A204.1 (cell line): ENCODE measurements around the gene TMEM14B.
A peak's percentile ranks its signal among the peaks of the same experiment; 100 is the strongest.
"Not testable (repeated sequence)": the region's sequence is repeated elsewhere in the genome, so short reads cannot be mapped to it uniquely, and the experiment has no call there.

Experiments
- FAIRE-seq: peaks from 2 replicates; lab custom pipeline; 2012; peaks lifted over from hg19 to GRCh38; lab: Jason Lieb, UNC

The TMEM14B gene

GRCh38 chr6:10747251-10747972 is at the start of gene TMEM14B:
Gene TMEM14B, plus strand, starts transcription at chr6:10747805. Its CDS starts 1,441 bp downstream, at chr6:10749246.
- peak; percentile 52 for FAIRE-seq

DNA sequence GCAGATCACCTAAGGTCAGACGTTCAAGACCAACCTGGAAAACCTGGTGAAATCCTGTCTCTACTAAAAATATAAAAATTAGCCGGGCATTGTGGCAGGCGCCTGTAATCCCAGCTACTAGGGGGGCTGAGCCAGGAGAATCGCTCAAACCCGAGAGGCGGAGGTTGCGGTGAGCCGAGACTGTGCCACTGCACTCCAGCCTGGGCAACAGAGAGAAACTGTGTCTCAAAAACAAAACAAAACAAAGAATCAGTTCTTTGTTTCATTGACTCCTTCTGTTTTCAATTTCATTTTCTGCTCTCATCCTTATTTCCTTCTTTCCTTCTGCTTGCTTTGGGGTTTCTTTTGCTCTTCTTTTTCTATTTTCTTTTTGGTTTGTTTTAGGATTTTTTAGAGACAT is 33.6 kb upstream of the TMEM14B start:
- FAIRE-seq: no peak

GRCh38 chr6:10719296-10719963 is 28.2 kb upstream of the TMEM14B start:
- no peak for FAIRE-seq

DNA sequence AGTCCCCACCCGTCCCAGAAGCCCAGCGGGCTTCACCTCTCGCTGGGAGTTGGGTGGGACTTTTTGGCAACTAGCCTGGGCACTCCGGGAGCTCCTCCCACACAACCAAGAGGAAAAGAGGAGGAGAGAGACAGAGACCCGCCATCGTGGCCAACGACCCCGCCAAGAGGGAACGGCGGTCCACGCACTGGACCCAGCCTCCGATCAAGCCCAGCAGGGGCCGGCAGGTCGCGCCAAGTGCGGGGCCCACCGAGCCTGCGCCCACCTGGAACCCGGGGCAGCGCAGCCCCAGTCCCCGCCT is 27.7 kb upstream of the TMEM14B start:
- no peak for FAIRE-seq

DNA sequence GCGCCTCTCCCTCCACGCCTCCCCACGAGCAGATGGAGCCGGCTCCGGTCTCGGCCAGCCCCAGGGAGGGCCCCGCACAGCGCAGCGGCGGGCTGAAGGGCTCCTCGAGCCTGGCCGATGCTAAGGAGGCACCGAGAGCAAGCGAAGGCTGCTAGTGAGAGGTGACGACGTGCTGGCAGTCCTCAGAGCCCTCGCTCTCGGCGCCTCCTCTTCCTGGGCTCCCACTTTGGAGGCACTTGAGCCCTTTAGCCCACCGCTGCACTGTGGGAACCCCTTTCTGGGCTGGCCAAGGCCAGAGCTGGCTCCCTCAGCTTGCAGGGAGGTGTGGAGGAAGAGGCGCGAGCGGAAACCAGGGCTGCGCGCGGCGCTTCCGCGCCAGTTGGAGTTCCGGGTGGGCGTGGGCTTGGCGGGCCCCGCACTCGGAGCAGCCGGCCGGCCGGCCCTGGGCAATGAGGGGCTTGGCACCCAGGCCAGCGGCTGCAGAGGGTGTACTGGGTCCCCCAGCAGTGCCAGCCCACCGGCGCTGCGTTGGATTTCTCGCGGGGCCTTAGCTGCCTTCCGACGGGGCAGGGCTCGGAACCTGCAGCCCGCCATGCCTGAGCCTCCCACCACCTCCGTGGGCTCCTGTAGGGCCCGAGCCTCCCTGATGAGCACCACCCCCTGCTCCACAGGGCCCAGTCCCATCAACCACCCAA is 27.2 kb upstream of the TMEM14B start:
- FAIRE-seq: no peak

- not testable (repeated sequence) for FAIRE-seq
Measured at GRCh38 chr6:10720960-10721849, 26.4 kb upstream of the TMEM14B start.

DNA sequence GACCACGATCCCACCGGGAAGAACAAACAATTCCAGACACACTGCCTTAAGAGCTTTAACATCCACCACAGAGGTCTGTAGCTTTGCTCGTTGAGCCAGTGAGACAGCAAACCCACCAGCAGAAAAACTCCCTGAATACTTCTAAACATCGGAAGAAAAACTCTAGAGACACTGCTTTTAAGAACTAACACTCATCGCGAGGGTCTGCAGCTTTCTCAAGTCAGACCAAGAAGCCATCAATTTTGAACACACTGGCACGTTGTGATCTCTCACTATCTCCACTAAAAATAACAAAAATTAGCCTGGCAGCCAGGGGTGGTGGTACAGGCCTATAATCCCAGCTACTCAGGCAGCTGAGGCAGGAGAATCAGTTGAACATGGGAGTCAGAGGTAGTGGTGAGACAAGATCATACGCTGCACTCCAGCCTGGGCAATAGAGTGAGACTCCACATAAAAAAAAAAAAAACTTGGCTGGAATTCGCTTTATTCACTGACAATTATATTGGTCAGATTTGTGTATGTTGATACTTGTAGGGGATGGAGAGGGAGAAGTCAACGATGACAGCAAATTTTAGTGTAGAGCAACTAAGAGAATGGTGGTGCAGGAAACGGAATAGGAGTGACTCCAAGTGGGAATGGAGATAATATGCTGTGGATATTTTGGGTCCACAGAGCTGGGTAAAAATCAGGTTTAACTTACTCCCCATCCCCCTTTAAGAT is 25.6 kb upstream of the TMEM14B start:
- no peak for FAIRE-seq

DNA sequence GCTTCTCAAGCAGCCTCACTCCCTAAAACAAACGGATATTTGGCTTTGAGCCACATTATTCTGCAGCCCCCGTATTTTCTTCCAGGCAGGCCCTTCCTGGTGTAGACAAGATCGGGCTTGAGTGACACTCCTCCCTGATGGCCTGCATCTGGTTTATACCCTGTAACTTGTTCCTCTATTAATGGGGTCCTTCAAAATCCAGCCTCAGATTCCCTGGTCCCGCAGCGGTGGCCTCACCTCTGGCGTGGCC is 25.1 kb upstream of the TMEM14B start:
- FAIRE-seq: no peak

DNA sequence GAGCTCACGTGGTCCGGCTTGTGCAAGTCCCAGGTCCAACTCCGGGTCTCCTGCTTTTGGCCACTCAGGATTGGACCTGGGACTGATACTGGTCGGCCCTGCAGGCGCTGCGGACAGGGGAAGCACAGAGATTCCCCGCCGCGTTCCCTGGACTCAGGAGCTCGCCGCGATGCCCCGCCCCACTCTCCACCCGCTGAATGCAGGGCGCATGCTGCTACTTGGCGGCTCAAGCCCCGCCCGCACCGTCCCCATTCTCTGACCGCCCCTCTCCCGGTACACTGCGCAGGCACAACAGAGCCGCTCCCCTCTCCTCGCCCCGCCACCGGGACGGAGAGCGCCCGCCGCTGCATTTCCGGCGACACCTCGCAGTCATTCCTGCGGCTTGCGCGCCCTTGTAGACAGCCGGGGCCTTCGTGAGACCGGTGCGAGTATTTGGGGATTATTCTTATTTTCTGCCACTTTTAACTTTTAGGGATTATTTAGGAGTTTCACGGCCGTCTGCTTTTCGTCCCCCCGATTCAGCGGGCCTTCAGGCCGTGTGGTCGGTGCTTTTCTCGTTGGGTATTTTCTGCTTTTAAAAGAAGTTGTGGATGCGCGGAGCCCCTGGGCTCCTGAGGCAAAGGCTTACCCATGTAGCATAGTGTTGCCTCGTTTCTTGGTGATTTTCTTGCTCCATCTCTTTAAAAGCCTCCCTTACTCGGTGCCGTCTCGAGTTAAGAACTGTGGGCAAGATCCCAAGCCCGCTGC is 24.6 kb upstream of the TMEM14B start, which contains the start of gene TMEM14C:
Gene TMEM14C (plus strand): TSS at position 251 of the 747 bp plus-strand sequence. CDS start 1,544 bp downstream, outside the sequence.
- no peak for FAIRE-seq

GRCh38 chr6:10723567-10723881 is 24.1 kb upstream of the TMEM14B start:
- no peak for FAIRE-seq

GRCh38 chr6:10725044-10725443 is 22.6 kb upstream of the TMEM14B start:
- no peak for FAIRE-seq

DNA sequence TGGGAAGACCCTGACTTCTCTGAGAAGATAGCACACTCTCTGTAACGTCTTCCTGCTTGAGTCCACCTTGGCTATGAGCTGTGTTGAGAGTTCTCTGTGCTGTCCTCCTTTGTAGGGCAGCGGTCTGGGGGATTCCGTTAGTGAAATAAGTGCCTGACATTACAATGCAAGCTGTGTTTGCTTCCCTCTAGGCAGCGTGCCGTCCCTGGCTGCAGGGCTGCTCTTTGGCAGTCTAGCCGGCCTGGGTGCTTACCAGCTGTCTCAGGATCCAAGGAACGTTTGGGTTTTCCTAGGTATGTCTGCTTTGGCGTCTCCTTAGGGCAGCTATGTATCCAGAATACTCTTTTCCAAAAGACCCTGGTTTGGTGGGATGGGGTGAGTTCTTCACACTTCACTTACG is 21.9 kb upstream of the TMEM14B start:
- FAIRE-seq: no peak

GRCh38 chr6:10730254-10730653 is 17.4 kb upstream of the TMEM14B start:
- no peak for FAIRE-seq

DNA sequence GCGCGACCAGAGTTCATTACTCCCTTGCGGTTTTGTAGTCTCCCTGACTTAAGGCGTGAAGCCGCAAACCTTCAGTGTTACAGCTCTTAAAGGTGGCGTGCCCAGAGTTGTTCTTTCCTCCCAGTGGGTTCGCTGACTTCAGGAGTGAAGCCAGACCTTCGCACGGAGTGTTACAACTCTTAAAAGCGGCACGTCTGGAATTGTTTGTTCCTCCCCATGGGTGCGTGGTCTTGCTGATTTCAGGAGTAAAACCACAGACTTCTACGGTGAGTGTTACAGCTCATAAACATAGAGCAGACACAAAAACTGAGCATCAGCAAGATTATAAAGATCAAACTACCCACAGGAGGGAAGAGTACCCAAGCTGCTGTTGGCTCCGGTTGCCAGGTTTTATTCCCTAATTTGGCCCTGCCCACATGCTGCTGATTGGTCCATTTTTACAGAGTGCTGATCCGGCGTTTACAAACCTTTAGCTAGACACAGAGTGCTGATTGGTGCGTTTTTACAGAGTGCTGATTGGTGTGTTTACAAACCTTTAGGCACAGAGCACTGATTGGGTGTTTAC is 14.4 kb upstream of the TMEM14B start:
- FAIRE-seq: no peak

DNA sequence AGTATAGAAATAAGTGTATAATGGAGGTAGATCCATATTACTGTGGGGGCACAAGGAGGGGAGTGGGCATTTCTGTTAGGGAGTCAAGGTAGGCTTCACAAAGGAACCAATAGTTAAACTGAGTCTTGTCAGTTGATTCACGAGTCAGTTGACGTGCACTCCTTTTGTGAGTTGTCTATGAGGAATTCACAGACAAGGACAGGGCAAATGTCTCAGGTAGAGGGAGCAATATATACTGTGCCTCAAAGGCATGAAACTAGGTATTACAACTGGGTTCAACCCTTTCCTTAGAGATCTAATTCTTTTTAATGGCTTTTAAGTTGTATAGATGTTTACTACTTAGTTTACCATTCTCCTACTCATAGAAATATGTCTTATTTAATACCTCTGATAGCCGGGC is 13.7 kb upstream of the TMEM14B start:
- FAIRE-seq: no peak

DNA sequence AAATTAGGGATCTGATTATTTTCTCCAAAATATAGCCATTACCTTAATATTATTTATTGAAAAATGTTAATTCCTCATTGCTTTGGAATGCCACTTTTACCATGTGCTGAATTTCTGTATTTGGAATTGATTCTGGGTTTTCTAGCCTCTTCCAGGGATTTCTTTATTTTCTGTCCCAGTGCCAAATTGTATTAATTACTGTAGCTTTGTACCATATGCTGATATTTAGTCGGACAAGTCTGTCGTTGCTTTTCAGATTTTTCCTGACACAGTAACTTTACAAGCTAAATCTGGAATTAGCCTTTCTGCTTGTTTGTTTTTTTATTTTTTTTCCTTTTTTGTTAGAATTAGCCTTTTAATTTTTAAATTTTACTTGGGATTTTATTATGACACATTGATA is 10.9 kb upstream of the TMEM14B start:
- FAIRE-seq: no peak

DNA sequence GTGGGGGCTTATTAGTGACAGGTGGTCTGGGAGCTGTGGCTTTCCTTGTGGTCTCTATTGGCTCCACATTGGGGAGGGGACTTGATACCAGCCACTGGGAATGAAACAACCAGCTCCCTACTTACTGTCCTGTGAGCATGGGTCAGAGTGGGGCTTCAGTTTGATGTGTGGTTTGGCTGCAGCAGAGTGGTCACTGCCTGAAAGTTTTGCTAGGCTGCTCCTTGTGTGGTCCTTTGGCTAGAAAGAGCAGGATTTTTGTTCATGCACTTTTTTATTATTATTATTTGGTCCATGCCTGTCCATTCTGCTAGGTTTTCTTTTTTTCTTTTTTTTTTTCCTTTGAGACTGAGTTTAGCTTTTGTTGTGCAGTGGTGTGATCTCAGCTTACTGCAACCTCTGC is 7.5 kb upstream of the TMEM14B start:
- FAIRE-seq: no peak

GRCh38 chr6:10741643-10742042 is 6.0 kb upstream of the TMEM14B start:
- FAIRE-seq: not testable (repeated sequence)

- FAIRE-seq: no peak
Measured at GRCh38 chr6:10742251-10742650, 5.4 kb upstream of the TMEM14B start.

DNA sequence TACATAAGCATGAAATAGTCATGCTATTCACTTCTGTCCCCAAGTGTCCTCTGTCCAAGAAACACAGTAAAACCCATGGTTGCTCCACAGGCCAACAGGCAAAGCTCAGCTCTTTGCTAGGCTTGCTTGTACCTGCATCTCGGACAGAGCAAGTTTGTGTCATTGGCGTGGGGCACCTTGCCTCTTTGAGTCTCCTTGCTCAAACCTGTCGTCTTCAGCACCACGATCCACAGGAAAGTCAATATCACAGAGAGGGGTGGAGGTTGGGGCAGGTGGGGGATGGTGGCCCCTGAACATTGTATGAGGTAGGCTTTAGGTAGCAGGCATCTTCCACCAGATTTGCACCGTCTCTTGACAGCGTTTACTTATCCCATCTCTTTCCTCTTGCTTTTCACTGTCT is 4.1 kb upstream of the TMEM14B start:
- no peak for FAIRE-seq

DNA sequence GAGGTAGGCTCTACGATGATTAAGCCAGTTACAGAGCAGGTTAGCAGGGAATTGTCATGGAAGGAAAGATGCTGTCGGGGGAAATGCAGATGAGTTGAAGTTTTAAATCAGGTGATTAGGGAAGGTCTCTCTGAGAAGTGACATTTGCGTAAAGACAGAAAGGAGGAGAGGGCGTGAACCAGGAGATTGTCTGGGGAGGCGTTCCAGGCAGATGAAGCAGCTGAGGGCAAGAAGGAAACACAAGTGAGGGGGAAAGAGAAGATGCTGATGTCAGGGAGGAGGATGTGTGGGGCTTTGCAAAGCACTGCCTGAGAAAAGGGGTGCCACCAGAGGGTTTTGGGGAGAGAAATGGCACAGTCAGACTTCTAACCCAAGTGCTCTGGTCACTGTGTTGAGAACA is 2.5 kb upstream of the TMEM14B start:
- no peak for FAIRE-seq
